PC-9 (cell line): ENCODE results near the gene MVB12A. TPM values are rescaled to one million over a fixed set of nuclear protein-coding genes. Genes with fewer than 3 reads are reported as not detected.

ENCODE experiments used
- BruUV-seq: library from RNA; stranded (reverse); fragments of 400-500 nt; replicated peaks from 2 replicates; lab custom pipeline; 2021; lab: Mats Ljungman, UMichigan
- CTCF ChIA-PET: fragments of 300-600 bp; sonication (Branson Sonifier 250); formaldehyde crosslinking; loops from one replicate; lab custom pipeline; 2022; ENCODE audit warnings: antibody characterized with exemption; lab: Charles Lee
- POLR2A ChIA-PET: fragments of 300-600 bp; sonication (Branson Sonifier 250); formaldehyde crosslinking; loops from one replicate; lab custom pipeline; 2022; ENCODE audit warnings: antibody characterized with exemption; ENCODE audit not compliant: unreplicated experiment; lab: Charles Lee
- DNase-seq, 2 experiments: peaks; one replicate each; pipeline versions ENCODE4 v3.0.0 to v3.0.0-alpha.2; 2015 to 2022; ENCODE audit warnings: mixed read lengths in 1 of 2
- H2AFZ ChIP-seq: fragments of 200-600 bp; sonication (generic); 2 replicates; pipeline ENCODE4 v1.8.1; 2017; ENCODE audit warnings: antibody characterized with exemption
- H3F3A ChIP-seq: fragments of 200-600 bp; sonication (generic); 2 replicates; pipeline ENCODE4 v1.8.1; 2017; ENCODE audit warnings: antibody characterized with exemption, mild to moderate bottlenecking, low read depth; ENCODE audit not compliant: insufficient read depth
- H3K27ac ChIP-seq: fragments of 200-600 bp; sonication (generic); 2 replicates; pipeline ENCODE4 v1.6.1; 2016; ENCODE audit warnings: mixed run types
- H3K27me3 ChIP-seq: fragments of 200-600 bp; sonication (generic); 2 replicates; pipeline ENCODE4 v1.6.1; 2016; ENCODE audit warnings: low read depth, mixed run types; ENCODE audit not compliant: insufficient read depth
- H3K36me3 ChIP-seq: fragments of 200-600 bp; sonication (generic); 2 replicates; pipeline ENCODE4 v1.6.1; 2016; ENCODE audit warnings: low read depth, mixed run types
- H3K4me1 ChIP-seq: fragments of 200-600 bp; sonication (generic); replicated peaks from 2 replicates; pipeline ENCODE4 v1.6.1; 2016; ENCODE audit warnings: mixed run types; ENCODE audit not compliant: insufficient read depth
- H3K4me2 ChIP-seq: fragments of 200-600 bp; sonication (generic); 2 replicates; pipeline ENCODE4 v1.6.1; 2017; ENCODE audit warnings: mixed run types
- H3K4me3 ChIP-seq: fragments of 200-600 bp; sonication (generic); 2 replicates; pipeline ENCODE4 v1.6.1; 2016; ENCODE audit warnings: mixed run types
- H3K79me2 ChIP-seq: fragments of 200-600 bp; sonication (generic); 2 replicates; pipeline ENCODE4 v1.6.1; 2017; ENCODE audit warnings: low read depth, mixed run types
- H3K9me2 ChIP-seq: fragments of 200-600 bp; sonication (generic); 2 replicates; pipeline ENCODE4 v1.8.1; 2017; ENCODE audit warnings: mild to moderate bottlenecking; ENCODE audit not compliant: insufficient read depth
- H3K9me3 ChIP-seq: fragments of 200-600 bp; sonication (generic); 2 replicates; pipeline ENCODE4 v1.8.1; 2016; ENCODE audit warnings: low read depth; ENCODE audit not compliant: insufficient read depth
- H4K20me1 ChIP-seq: fragments of 200-600 bp; sonication (generic); 2 replicates; pipeline ENCODE4 v1.8.1; 2017; ENCODE audit not compliant: insufficient read depth
- CTCF ChIP-seq: fragments of 200-600 bp; sonication (generic); conservative IDR thresholded peaks from 2 replicates; pipeline ENCODE4 v1.6.1; 2017; ENCODE audit warnings: mixed run types, antibody characterized with exemption, mild to moderate bottlenecking, moderate library complexity
- EZH2 ChIP-seq: fragments of 200-600 bp; sonication (generic); IDR thresholded peaks from 2 replicates; pipeline ENCODE4 v1.8.0; 2017; ENCODE audit warnings: antibody characterized with exemption, low read depth
- intact Hi-C: fragments of 100-400 bp; cut with micrococcal nuclease; formaldehyde crosslinking; loops from one replicate; pipeline ENCODE4 v1.10.0; 2022; ENCODE audit not compliant: unreplicated experiment
- total RNA-seq: library from RNA; stranded (reverse); gene quantifications from 2 replicates; pipeline ENCODE4 v1.2.3, GENCODE V29; 2021

MVB12A gene
- total RNA-seq, 1 experiment from 2014 or later = 58.1 TPM

GRCh38 chr19:17393914-17394313 is 25.9 kb upstream of the MVB12A start, which contains the start of gene CCDC194:
Gene CCDC194, minus strand, starts transcription at chr19:17394196. Its CDS starts 38 bp downstream, at chr19:17394158.
- no peak for DNase-seq
- CTCF ChIA-PET = no interaction called here
- Histone ChIP-seq H3K4me2 (no peak within 1 kb of the TSS; the same call in 1 of the 2 replicates), H3K27ac (no peak within 1 kb of the TSS), H3K36me3 (no peaks in the 10 kb centered on the region), H4K20me1 (no peaks in the 10 kb centered on the region), H3K4me1 (peaks cover 7% of the 10 kb centered on the region), H3F3A (peaks cover 6% of the 10 kb centered on the region; the same call in 1 of the 2 replicates), H3K9me3 (0 out of 2 replicates have a peak, but pooled peaks cover 4% of the 10 kb centered on the region), H2AFZ (no peak within 1 kb of the TSS), H3K79me2 (no peaks in the 10 kb centered on the region), H3K9me2 (no peaks in the 10 kb centered on the region), H3K4me3 (no peak within 1 kb of the TSS), H3K27me3 (no peaks in the 10 kb centered on the region)
- intact Hi-C loops = no loop called here
- no peak for TF ChIP-seq CTCF
- no peak for TF ChIP-seq EZH2
- BruUV-seq = no TSS peak
- POLR2A ChIA-PET = no interaction called here

GRCh38 chr19:17394891-17395415 is 24.9 kb upstream of the MVB12A start:
- Histone ChIP-seq H3K27me3 (no peaks in the 10 kb centered on the region), H3F3A (no peaks in the 10 kb centered on the region; the same call in 1 of the 2 replicates), H3K36me3 (no peaks in the 10 kb centered on the region), H3K9me2 (no peaks in the 10 kb centered on the region), H3K9me3 (no peaks in the 10 kb centered on the region), H3K4me1 (peaks cover 7% of the 10 kb centered on the region), H3K27ac (no peak overlapping the region), H4K20me1 (no peaks in the 10 kb centered on the region), H3K4me2 (no peak overlapping the region; the same call in 1 of the 2 replicates), H2AFZ (no peak overlapping the region), H3K4me3 (no peak overlapping the region), H3K79me2 (no peaks in the 10 kb centered on the region)
- intact Hi-C loops = no loop called here
- CTCF ChIA-PET = no interaction called here
- BruUV-seq = no TSS peak
- POLR2A ChIA-PET = no interaction called here
- peak in 1 of 2 experiments; percentile 24 for DNase-seq
- TF ChIP-seq CTCF = peak; percentile 72
- TF ChIP-seq EZH2 = no peak

GRCh38 chr19:17398902-17399527 is 20.8 kb upstream of the MVB12A start:
- Histone ChIP-seq H3K9me2 (no peaks in the 10 kb centered on the region), H3K4me2 (no peak overlapping the region), H3K27me3 (no peaks in the 10 kb centered on the region), H3K79me2 (no peaks in the 10 kb centered on the region), H3K9me3 (no peaks in the 10 kb centered on the region), H4K20me1 (no peaks in the 10 kb centered on the region), H3K4me3 (no peak overlapping the region), H3K4me1 (no peaks in the 10 kb centered on the region), H2AFZ (no peak overlapping the region), H3K36me3 (no peaks in the 10 kb centered on the region), H3K27ac (no peak overlapping the region), H3F3A (no peaks in the 10 kb centered on the region; the same call in 1 of the 2 replicates)
- ChIA-PET POLR2A (interaction anchor here (0.5 to 0.7 kb wide), 2 partner anchors 37 to 825 kb away, joined by 3 read pairs; no protein-coding TSS in a partner anchor), CTCF (interaction anchor here (0.6 kb wide), 1 partner anchor 50 kb away, joined by 3 read pairs; no protein-coding TSS in a partner anchor)
- no TSS peak for BruUV-seq
- no peak for DNase-seq
- intact Hi-C loops = no loop called here
- TF ChIP-seq EZH2 = no peak
